ENCODE data around the gene ZNF710. TPM values are rescaled to one million over a fixed set of nuclear protein-coding genes. Genes with fewer than 3 reads are reported as not detected.

ZNF710 gene
- total and polyA plus RNA-seq, 2 of the 4 experiments (the other 2 are of a cell fraction), result 7.6 to 8.2 TPM

DNA sequence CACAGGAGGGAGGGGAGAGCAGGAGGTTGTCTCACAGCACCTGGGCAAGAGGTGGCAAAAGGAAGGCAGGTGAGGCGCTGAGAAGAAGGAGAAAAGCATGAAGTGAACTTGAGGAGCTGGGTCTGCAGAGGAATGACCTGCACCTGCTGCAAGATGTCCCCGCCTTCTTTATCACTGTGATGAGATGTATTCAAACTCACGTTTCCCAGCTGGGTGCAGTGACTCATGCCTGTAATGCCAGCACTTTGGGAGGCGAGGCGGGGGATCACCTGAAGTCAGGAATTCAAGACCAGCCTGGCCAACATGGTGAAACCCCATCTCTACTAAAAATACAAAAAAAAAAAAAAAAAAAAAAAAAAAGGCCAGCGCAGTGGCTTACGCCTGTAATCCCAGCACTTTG lies 22.2 kb upstream of the ZNF710 start:
- Histone ChIP-seq H3K4me3 (ENCODE audit: insufficient read depth, low read depth, low read length) (no peak overlapping the region), H2AK9ac (replicated peaks; ENCODE audit: low read depth, low read length, poor library complexity) (no peak overlapping the region), H3K9me1 (ENCODE audit: insufficient read depth, low read length) (no peaks in the 10 kb centered on the region), H3K4ac (ENCODE audit: low read depth, low read length) (no peak overlapping the region), H3K4me2 (ENCODE audit: low read depth, low read length) (no peak overlapping the region), H3K4me1 (ENCODE audit: control insufficient read depth, insufficient read depth, low read length) (no peaks in the 10 kb centered on the region), H2AFZ (replicated peaks; ENCODE audit: low read length, poor library complexity) (no peak overlapping the region), H3K56ac (ENCODE audit: extremely low read depth, insufficient read depth, low read length) (no peak overlapping the region), H3K9ac (ENCODE audit: low read depth, low read length) (no peak overlapping the region), H3K9me3 (ENCODE audit: control insufficient read depth, insufficient read depth, low read length) (peaks cover 2% of the 10 kb centered on the region; the same call in 1 of the 2 replicates), H3K36me3 (ENCODE audit: control insufficient read depth, insufficient read depth, low read length) (no peaks in the 10 kb centered on the region), H4K5ac (ENCODE audit: low read depth, low read length) (no peak overlapping the region), H2BK5ac (ENCODE audit: low read depth, low read length, poor library complexity, severe bottlenecking) (no peak overlapping the region), H2AK5ac (ENCODE audit: low read depth, low read length) (no peak overlapping the region), H3K27ac (ENCODE audit: insufficient read depth, low read length) (no peak overlapping the region), H3K79me1 (ENCODE audit: low read depth in 1 of 2, low read length in 2 of 2) (no peaks in the 10 kb centered on the region), H2BK20ac (ENCODE audit: low read depth, low read length) (no peak overlapping the region), H4K8ac (ENCODE audit: low read depth in 2 of 2, low read length in 2 of 2) (no peak overlapping the region), H2BK15ac (ENCODE audit: low read depth, low read length) (no peak overlapping the region), H3K18ac (ENCODE audit: low read depth, low read length) (no peak overlapping the region), H4K91ac (ENCODE audit: insufficient read depth, low read depth, low read length) (no peak overlapping the region), H3K14ac (replicated peaks; ENCODE audit: low read depth, low read length) (no peak overlapping the region), H3K23ac (ENCODE audit: low read depth, low read length) (no peak overlapping the region), H2BK120ac (ENCODE audit: low read depth, low read length) (no peak overlapping the region), H4K20me1 (ENCODE audit: insufficient read depth, low read length) (no peaks in the 10 kb centered on the region), H3K27me3 (ENCODE audit: control insufficient read depth, insufficient read depth, low read length) (peaks cover 44% of the 10 kb centered on the region)
- ChIA-PET CTCF (no interaction called here), POLR2A (ENCODE audit: unreplicated experiment) (interaction anchor here (0.6 kb wide), 1 partner anchor 206 kb away, joined by 10 read pairs; no protein-coding TSS in a partner anchor)
- DNase-seq (no peak), ATAC-seq (ENCODE audit: low read depth) (no peak)
- intact Hi-C loops (cut with micrococcal nuclease), result no loop called here
- WGBS, 2 experiments (ENCODE audit: extremely low coverage in 2 of 2, insufficient read length in 1 of 2), result 80% methylated on average over 1 of the region's 7 CpGs; no CpG with 5 or more reads in 1 of the 2 experiments
- in situ Hi-C loops (cut with MboI; ENCODE audit: low sequenced_read_pairs), result no loop called here
- dilution Hi-C loops (cut with HindIII; ENCODE audit: low sequenced_read_pairs, unreplicated experiment), result no loop called here
- no TSS peak for BruUV-seq (replicated peaks)
- no peak for TF ChIP-seq BHLHE40 (IDR thresholded peaks at IDR 0.05; ENCODE audit: low read depth, low read length)
- TF ChIP-seq, protein P1, sequence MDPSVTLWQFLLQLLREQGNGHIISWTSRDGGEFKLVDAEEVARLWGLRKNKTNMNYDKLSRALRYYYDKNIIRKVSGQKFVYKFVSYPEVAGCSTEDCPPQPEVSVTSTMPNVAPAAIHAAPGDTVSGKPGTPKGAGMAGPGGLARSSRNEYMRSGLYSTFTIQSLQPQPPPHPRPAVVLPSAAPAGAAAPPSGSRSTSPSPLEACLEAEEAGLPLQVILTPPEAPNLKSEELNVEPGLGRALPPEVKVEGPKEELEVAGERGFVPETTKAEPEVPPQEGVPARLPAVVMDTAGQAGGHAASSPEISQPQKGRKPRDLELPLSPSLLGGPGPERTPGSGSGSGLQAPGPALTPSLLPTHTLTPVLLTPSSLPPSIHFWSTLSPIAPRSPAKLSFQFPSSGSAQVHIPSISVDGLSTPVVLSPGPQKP (IDR thresholded peaks at IDR 0.05; ENCODE audit: borderline replicate concordance, low read depth, low read length), result no peak
- TF ChIP-seq, protein P2, sequence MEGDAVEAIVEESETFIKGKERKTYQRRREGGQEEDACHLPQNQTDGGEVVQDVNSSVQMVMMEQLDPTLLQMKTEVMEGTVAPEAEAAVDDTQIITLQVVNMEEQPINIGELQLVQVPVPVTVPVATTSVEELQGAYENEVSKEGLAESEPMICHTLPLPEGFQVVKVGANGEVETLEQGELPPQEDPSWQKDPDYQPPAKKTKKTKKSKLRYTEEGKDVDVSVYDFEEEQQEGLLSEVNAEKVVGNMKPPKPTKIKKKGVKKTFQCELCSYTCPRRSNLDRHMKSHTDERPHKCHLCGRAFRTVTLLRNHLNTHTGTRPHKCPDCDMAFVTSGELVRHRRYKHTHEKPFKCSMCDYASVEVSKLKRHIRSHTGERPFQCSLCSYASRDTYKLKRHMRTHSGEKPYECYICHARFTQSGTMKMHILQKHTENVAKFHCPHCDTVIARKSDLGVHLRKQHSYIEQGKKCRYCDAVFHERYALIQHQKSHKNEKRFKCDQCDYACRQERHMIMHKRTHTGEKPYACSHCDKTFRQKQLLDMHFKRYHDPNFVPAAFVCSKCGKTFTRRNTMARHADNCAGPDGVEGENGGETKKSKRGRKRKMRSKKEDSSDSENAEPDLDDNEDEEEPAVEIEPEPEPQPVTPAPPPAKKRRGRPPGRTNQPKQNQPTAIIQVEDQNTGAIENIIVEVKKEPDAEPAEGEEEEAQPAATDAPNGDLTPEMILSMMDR (conservative IDR thresholded peaks at IDR 0.05; ENCODE audit: low read depth, low read length), result no peak
- TF ChIP-seq FOS (IDR thresholded peaks at IDR 0.05; ENCODE audit: low read depth, low read length), result no peak
- no peak for TF ChIP-seq NFE2L2 (IDR thresholded peaks at IDR 0.05; ENCODE audit: low read depth, low read length)
